Activated T-helper 1 cell treated with anti-CD3 and anti-CD28 coated beads, Interleukin-12 subunit alpha, Interleukin-12 subunit beta, Interleukin-2, Interleukin-4 antibody, amounts not matched to agents 30 ng/mL and 10 ng/mL and 1 ng/mL, durations not matched to agents 14 hours and 24 hours and 36 hours (primary cell): ENCODE measurements around the gene ISOC2. TPM values are rescaled to one million over a fixed set of nuclear protein-coding genes. Genes with fewer than 3 reads are reported as not detected.
"Not testable (repeated sequence)": the region's sequence is repeated elsewhere in the genome, so short reads cannot be mapped to it uniquely, and the experiment has no call there.

ENCODE experiments used
- DNase-seq: peaks from one replicate; pipeline ENCODE4 v3.0.0; 2021; ENCODE audit warnings: low spot score
- H3K27ac Mint-ChIP-seq: one replicate; pipeline ENCODE4 v1.8.0; 2021; ENCODE audit warnings: mild to moderate bottlenecking, mixed read lengths
- H3K27me3 Mint-ChIP-seq: one replicate; pipeline ENCODE4 v1.8.0; 2022; ENCODE audit warnings: mild to moderate bottlenecking, moderate library complexity, mixed read lengths; ENCODE audit not compliant: insufficient read depth
- H3K36me3 Mint-ChIP-seq: one replicate; pipeline ENCODE4 v1.8.0; 2021; ENCODE audit warnings: low read depth, mixed read lengths
- H3K4me1 Mint-ChIP-seq: one replicate; pipeline ENCODE4 v1.8.0; 2021; ENCODE audit warnings: low read depth, mixed read lengths
- H3K4me3 Mint-ChIP-seq: one replicate; pipeline ENCODE4 v1.8.0; 2021; ENCODE audit warnings: mild to moderate bottlenecking, moderate library complexity, mixed read lengths
- H3K9me3 Mint-ChIP-seq: one replicate; pipeline ENCODE4 v1.8.0; 2021; ENCODE audit warnings: mixed read lengths
- intact Hi-C: fragments of 100-400 bp; cut with micrococcal nuclease; formaldehyde crosslinking; loops from one replicate; pipeline ENCODE4 v1.15.1; 2024
- total RNA-seq: library from RNA; stranded (reverse); gene quantifications from 2 replicates; pipeline ENCODE4 v1.2.3, GENCODE V29; 2022

ISOC2 gene
- total RNA-seq, 1 donor from 2014 or later = 34.3 TPM

GRCh38 chr19:55407800-55408532 is 53.5 kb downstream of the ISOC2 start:
- H3K27ac Mint-ChIP-seq = peak overlapping the region; percentile 97
- peaks cover 33% of the 10 kb centered on the region for H3K36me3 Mint-ChIP-seq
- H3K4me1 Mint-ChIP-seq = peaks cover 26% of the 10 kb centered on the region
- H3K4me3 Mint-ChIP-seq = peak overlapping the region; percentile 93
- H3K27me3 Mint-ChIP-seq = peaks cover 6% of the 10 kb centered on the region
- peak; percentile 96 for DNase-seq
- H3K9me3 Mint-ChIP-seq = peaks cover 13% of the 10 kb centered on the region
- intact Hi-C loops = loop anchor here (1.0 to 5.0 kb wide), 13 partner anchors 10 to 959 kb away; partner anchors contain the start of genes FIZ1, HSPBP1, ISOC2 and KMT5C

- Mint-ChIP-seq H3K27ac (peak within 1 kb of the TSS; percentile 97), H3K4me3 (peak within 1 kb of the TSS; percentile 93), H3K36me3 (peaks cover 38% of the 10 kb centered on the region), H3K4me1 (peaks cover 26% of the 10 kb centered on the region), H3K9me3 (peaks cover 13% of the 10 kb centered on the region)
- H3K27me3 Mint-ChIP-seq, DNase-seq: not testable (repeated sequence)
- intact Hi-C loops = loop anchor here (1.0 to 5.0 kb wide), 3 partner anchors 9 to 325 kb away; partner anchors contain the start of genes ZNF580 and ZNF581
These were observed 54.0 kb downstream of the ISOC2 start, which contains the start of gene UBE2S for GRCh38 chr19:55407550-55407799. TSS of gene UBE2S (minus strand) at chr19:55407788. CDS start at chr19:55407589, 199 bp downstream.

GRCh38 chr19:55406826-55407549 is 54.5 kb downstream of the ISOC2 start:
- intact Hi-C loops = loop anchor here (1.0 to 5.0 kb wide), 3 partner anchors 9 to 325 kb away; partner anchors contain the start of genes ZNF580 and ZNF581
- Mint-ChIP-seq H3K9me3 (peaks cover 13% of the 10 kb centered on the region), H3K27ac (peak overlapping the region; percentile 72), H3K36me3 (peaks cover 43% of the 10 kb centered on the region), H3K4me3 (peak overlapping the region; percentile 93), H3K4me1 (peaks cover 26% of the 10 kb centered on the region), H3K27me3 (peaks cover 2% of the 10 kb centered on the region)
- no peak for DNase-seq

- Mint-ChIP-seq H3K27ac (peak overlapping the region; percentile 72), H3K36me3 (peaks cover 46% of the 10 kb centered on the region), H3K4me3 (peak overlapping the region; percentile 93), H3K9me3 (peaks cover 13% of the 10 kb centered on the region), H3K4me1 (peaks cover 26% of the 10 kb centered on the region), H3K27me3 (peaks cover 2% of the 10 kb centered on the region)
- DNase-seq = no peak
- intact Hi-C loops = loop anchor here (5.0 kb wide), 2 partner anchors 236 to 324 kb away; partner anchors contain the start of genes ZNF580 and ZNF581
These were observed 55.2 kb downstream of the ISOC2 start for GRCh38 chr19:55406091-55406825.

- Mint-ChIP-seq H3K4me1 (peaks cover 26% of the 10 kb centered on the region), H3K9me3 (peaks cover 13% of the 10 kb centered on the region), H3K4me3 (peak overlapping the region; percentile 93), H3K27me3 (peaks cover 2% of the 10 kb centered on the region), H3K36me3 (peaks cover 52% of the 10 kb centered on the region), H3K27ac (peak overlapping the region; percentile 72)
- DNase-seq = no peak
- intact Hi-C loops = loop anchor here (5.0 kb wide), 2 partner anchors 237 to 323 kb away; partner anchors contain the start of genes ZNF580 and ZNF581
These were observed 55.8 kb downstream of the ISOC2 start for GRCh38 chr19:55405638-55406037.

Other genes starting within 250 kb of the ISOC2 start
- 7.7 and 8.3 TPM in 2 replicates for gene TMEM86B, start 232.9 kb downstream of the ISOC2 start, total RNA-seq
- gene PPP6R1, start 202.6 kb downstream of the ISOC2 start, total RNA-seq = 200 and 202 TPM in 2 replicates
- 66.4 and 69.6 TPM in 2 replicates for gene HSPBP1, start 181.5 kb downstream of the ISOC2 start, total RNA-seq
- 7.8 and 8.4 TPM in 2 replicates for gene BRSK1, start 177.6 kb downstream of the ISOC2 start, total RNA-seq
- 0.71 TPM in 1 of 2 replicates, not detected in the other for gene TMEM150B, start 136.3 kb downstream of the ISOC2 start, total RNA-seq
- 29.1 and 29.9 TPM in 2 replicates for gene KMT5C, start 121.8 kb downstream of the ISOC2 start, total RNA-seq
- gene COX6B2, start 106.9 kb downstream of the ISOC2 start, total RNA-seq = 0.26 TPM in 1 of 2 replicates, not detected in the other
- 0.05 TPM in 1 of 2 replicates, not detected in the other for gene GARIN5B, start 98.4 kb downstream of the ISOC2 start, total RNA-seq
- gene IL11, start 91.2 kb downstream of the ISOC2 start, total RNA-seq = 0.34 TPM in 1 of 2 replicates, not detected in the other
- not detected in 2 replicates for gene TMEM190, start 84.8 kb downstream of the ISOC2 start, total RNA-seq
- 9.7 and 10.6 TPM in 2 replicates for gene TMEM238, start 77.3 kb downstream of the ISOC2 start, total RNA-seq
- 1,835 and 1,847 TPM in 2 replicates for gene RPL28, start 75.7 kb downstream of the ISOC2 start, total RNA-seq
- gene UBE2S, start 53.9 kb downstream of the ISOC2 start, total RNA-seq = 224 and 225 TPM in 2 replicates
- gene SHISA7, start 18.3 kb downstream of the ISOC2 start, total RNA-seq = not detected in 2 replicates
- gene C19orf85, start 3.1 kb upstream of the ISOC2 start, total RNA-seq = not detected in 2 replicates
- gene ZNF628, start 15.0 kb upstream of the ISOC2 start, total RNA-seq = 7.6 and 10.4 TPM in 2 replicates
- 23.1 and 26.1 TPM in 2 replicates for gene NAT14, start 23.5 kb upstream of the ISOC2 start, total RNA-seq
- gene SSC5D, start 26.8 kb upstream of the ISOC2 start, total RNA-seq = 0.24 and 0.65 TPM in 2 replicates
- gene SBK2, start 75.5 kb upstream of the ISOC2 start, total RNA-seq = not detected in 2 replicates
- gene SBK3, start 83.9 kb upstream of the ISOC2 start, total RNA-seq = not detected in 2 replicates
- gene ZNF579, start 119.2 kb upstream of the ISOC2 start, total RNA-seq = 10.2 and 11.7 TPM in 2 replicates
- 24.2 and 24.7 TPM in 2 replicates for gene FIZ1, start 137.9 kb upstream of the ISOC2 start, total RNA-seq
- gene ZNF524, start 138.6 kb upstream of the ISOC2 start, total RNA-seq = 20.0 and 22.9 TPM in 2 replicates
- gene ZNF865, start 144.0 kb upstream of the ISOC2 start, total RNA-seq = 12.6 and 13.2 TPM in 2 replicates
- gene ZNF784, start 162.9 kb upstream of the ISOC2 start, total RNA-seq = 3.0 and 4.9 TPM in 2 replicates
- 39.8 and 40.4 TPM in 2 replicates for gene ZNF580, start 179.4 kb upstream of the ISOC2 start, total RNA-seq
- 35.6 and 36.4 TPM in 2 replicates for gene ZNF581, start 182.0 kb upstream of the ISOC2 start, total RNA-seq
- 7.3 and 9.0 TPM in 2 replicates for gene CCDC106, start 186.6 kb upstream of the ISOC2 start, total RNA-seq
- 384 and 394 TPM in 2 replicates for gene U2AF2, start 193.4 kb upstream of the ISOC2 start, total RNA-seq
- 46.0 and 48.3 TPM in 2 replicates for gene EPN1, start 213.6 kb upstream of the ISOC2 start, total RNA-seq